MCF 10A (cell line): Measurements from ENCODE around the gene ABHD2. TPM values are rescaled to one million over a fixed set of nuclear protein-coding genes. Genes with fewer than 3 reads are reported as not detected.

Experiments used
- Bru-seq: library from RNA; stranded (reverse); fragments of 400-500 nt; gene quantifications from one replicate; lab custom pipeline; 2021; lab: Mats Ljungman, UMichigan
- BruChase-seq, 2 experiments: library from RNA; stranded (reverse); fragments of 400-500 nt; gene quantifications; one replicate each; lab custom pipeline; 2021; lab: Mats Ljungman, UMichigan
- BruUV-seq: library from RNA; stranded (reverse); fragments of 400-500 nt; replicated peaks from 2 replicates; lab custom pipeline; 2021; lab: Mats Ljungman, UMichigan
- CTCF ChIA-PET: fragments of 300-600 bp; sonication (Branson Sonifier 250); formaldehyde crosslinking; extraction: SDS; loops from one replicate; lab custom pipeline; 2021; ENCODE audit warnings: antibody characterized with exemption, inconsistent platforms; lab: Yijun Ruan, JAX
- POLR2A ChIA-PET: fragments of 300-600, 350-650 bp; sonication (Branson Sonifier 250); formaldehyde crosslinking; extraction: SDS; loops from one replicate; lab custom pipeline; 2020; ENCODE audit warnings: antibody characterized with exemption, inconsistent platforms; lab: Yijun Ruan, JAX
- DNase-seq: peaks from one replicate; pipeline ENCODE4 v3.0.0-alpha.2; 2018; ENCODE audit not compliant: unreplicated experiment
- H3K27ac Mint-ChIP-seq: one replicate; pipeline ENCODE4 v1.8.0; 2022; ENCODE audit warnings: mild to moderate bottlenecking, low read depth, mixed read lengths; ENCODE audit not compliant: unreplicated experiment
- H3K27me3 Mint-ChIP-seq: one replicate; pipeline ENCODE4 v1.8.0; 2022; ENCODE audit warnings: mixed read lengths; ENCODE audit not compliant: insufficient read depth, unreplicated experiment
- H3K36me3 Mint-ChIP-seq: one replicate; pipeline ENCODE4 v1.8.0; 2022; ENCODE audit warnings: mild to moderate bottlenecking, moderate library complexity, mixed read lengths; ENCODE audit not compliant: insufficient read depth, unreplicated experiment
- H3K4me1 Mint-ChIP-seq: one replicate; pipeline ENCODE4 v1.8.0; 2022; ENCODE audit warnings: mixed read lengths; ENCODE audit not compliant: insufficient read depth, unreplicated experiment
- H3K4me3 Mint-ChIP-seq: one replicate; pipeline ENCODE4 v1.8.0; 2022; ENCODE audit warnings: mild to moderate bottlenecking, moderate library complexity, mixed read lengths; ENCODE audit not compliant: unreplicated experiment
- H3K9me3 Mint-ChIP-seq: one replicate; pipeline ENCODE4 v1.8.0; 2022; ENCODE audit warnings: mixed read lengths; ENCODE audit not compliant: unreplicated experiment
- CTCF ChIP-seq: fragments of 200-600 bp; IDR thresholded peaks from one replicate; pipeline ENCODE4 v1.8.0; 2022; ENCODE audit warnings: antibody characterized with exemption, mild to moderate bottlenecking; ENCODE audit not compliant: unreplicated experiment
- intact Hi-C: fragments of 100-400 bp; cut with micrococcal nuclease; formaldehyde crosslinking; loops from 2 replicates; pipeline ENCODE4 v1.14.1; 2022
- long read RNA-seq: library from polyadenylated mRNA; stranded (forward); transcript quantifications from one replicate; pipeline ENCODE4 v2.0.0, GENCODE V29; 2022
- total RNA-seq: library from RNA; stranded (reverse); gene quantifications from 2 replicates; pipeline ENCODE4 v1.2.3, GENCODE V29; 2022

Gene ABHD2
- total RNA-seq (47.7 and 55.9 TPM in 2 replicates), Bru-seq, nascent RNA (percentile 68 among the genes with signal in this experiment), BruChase-seq, experiment 1, labeled RNA remaining after a 6-hour chase (percentile 81 among the genes with signal in this experiment), BruChase-seq, experiment 2, labeled RNA remaining after a 2-hour chase (percentile 65 among the genes with signal in this experiment)
- long read RNA-seq, full-length matches to known transcripts = 24 of 41 reads
- long read RNA-seq, partial matches to known transcripts = 2 of 41 reads
- long read RNA-seq, other reads (novel, unspliced or antisense) = 15 of 41 reads

GRCh38 chr15:89087830-89088604, at the start of gene ABHD2:
TSS of gene ABHD2 (plus strand) at chr15:89088456. CDS start at chr15:89116328, 27,872 bp downstream.
- no peaks in the 10 kb centered on the region for H3K36me3 Mint-ChIP-seq
- H3K27me3 Mint-ChIP-seq = no peaks in the 10 kb centered on the region
- H3K27ac Mint-ChIP-seq = peak within 1 kb of the TSS; percentile 97
- intact Hi-C loops = loop anchor here (1.0 kb wide), 1 partner anchor 13 kb away; no protein-coding TSS in a partner anchor
- no peak within 1 kb of the TSS for H3K4me3 Mint-ChIP-seq
- no TSS peak for BruUV-seq
- no peak for TF ChIP-seq CTCF
- CTCF ChIA-PET = interaction anchor here (0.6 to 8.5 kb wide), 14 partner anchors 11 to 183 kb away, joined by 3 to 65 read pairs (median 4); no protein-coding TSS in a partner anchor
- peak; percentile 100 for DNase-seq
- POLR2A ChIA-PET = interaction anchor here (0.6 to 8.2 kb wide), 26 partner anchors 8 to 477 kb away, joined by 3 to 229 read pairs (median 4); partner anchors contain the start of gene MFGE8
- H3K4me1 Mint-ChIP-seq = peaks cover 22% of the 10 kb centered on the region
- no peaks in the 10 kb centered on the region for H3K9me3 Mint-ChIP-seq

- H3K4me3 Mint-ChIP-seq = no peak overlapping the region
- H3K9me3 Mint-ChIP-seq = no peaks in the 10 kb centered on the region
- DNase-seq = no peak
- TF ChIP-seq CTCF = no peak
- ChIA-PET CTCF (interaction anchor here (1.0 to 4.1 kb wide), 3 partner anchors 18 to 391 kb away, joined by 4 to 28 read pairs (median 5); no protein-coding TSS in a partner anchor), POLR2A (no interaction called here)
- H3K27ac Mint-ChIP-seq = no peak overlapping the region
- intact Hi-C loops = no loop called here
- no TSS peak for BruUV-seq
- H3K4me1 Mint-ChIP-seq = no peaks in the 10 kb centered on the region
- H3K27me3 Mint-ChIP-seq = peaks cover 32% of the 10 kb centered on the region
- no peaks in the 10 kb centered on the region for H3K36me3 Mint-ChIP-seq
These were observed 49.1 kb upstream of the ABHD2 start for GRCh38 chr15:89039142-89039541.

GRCh38 chr15:89041507-89041906, 46.7 kb upstream of the ABHD2 start:
- Mint-ChIP-seq H3K27ac (no peak overlapping the region), H3K4me1 (no peaks in the 10 kb centered on the region), H3K36me3 (no peaks in the 10 kb centered on the region), H3K4me3 (no peak overlapping the region), H3K27me3 (peaks cover 25% of the 10 kb centered on the region), H3K9me3 (no peaks in the 10 kb centered on the region)
- ChIA-PET CTCF (interaction anchor here (0.8 to 4.1 kb wide), 4 partner anchors 16 to 136 kb away, joined by 3 to 28 read pairs (median 6); no protein-coding TSS in a partner anchor), POLR2A (interaction anchor here (0.6 kb wide), 1 partner anchor 23 kb away, joined by 3 read pairs; no protein-coding TSS in a partner anchor)
- no TSS peak for BruUV-seq
- DNase-seq = no peak
- intact Hi-C loops = no loop called here
- no peak for TF ChIP-seq CTCF
